ENCODE results near the gene NES.

GRCh38 chr1:156664046-156664766, 13.0 kb downstream of the NES start:
- no peak for TF ChIP-seq CTCF (IDR thresholded peaks at IDR 0.05)
- no peak for TF ChIP-seq POLR2A (IDR thresholded peaks at IDR 0.05)

All from thyroid gland (tissue), 4 donors.